Activated CD4-positive, CD25-positive, alpha-beta regulatory T cell treated with anti-CD3 and anti-CD28 coated beads, Interleukin-2, amount 50 U/mL, for 72 hours (primary cell): Measurements from ENCODE around the gene C3orf80.
"Not testable (repeated sequence)": the region's sequence is repeated elsewhere in the genome, so short reads cannot be mapped to it uniquely, and the experiment has no call there.

Experiments used
- DNase-seq: peaks from one replicate; pipeline ENCODE4 v3.0.0; 2021

The C3orf80 gene

DNA sequence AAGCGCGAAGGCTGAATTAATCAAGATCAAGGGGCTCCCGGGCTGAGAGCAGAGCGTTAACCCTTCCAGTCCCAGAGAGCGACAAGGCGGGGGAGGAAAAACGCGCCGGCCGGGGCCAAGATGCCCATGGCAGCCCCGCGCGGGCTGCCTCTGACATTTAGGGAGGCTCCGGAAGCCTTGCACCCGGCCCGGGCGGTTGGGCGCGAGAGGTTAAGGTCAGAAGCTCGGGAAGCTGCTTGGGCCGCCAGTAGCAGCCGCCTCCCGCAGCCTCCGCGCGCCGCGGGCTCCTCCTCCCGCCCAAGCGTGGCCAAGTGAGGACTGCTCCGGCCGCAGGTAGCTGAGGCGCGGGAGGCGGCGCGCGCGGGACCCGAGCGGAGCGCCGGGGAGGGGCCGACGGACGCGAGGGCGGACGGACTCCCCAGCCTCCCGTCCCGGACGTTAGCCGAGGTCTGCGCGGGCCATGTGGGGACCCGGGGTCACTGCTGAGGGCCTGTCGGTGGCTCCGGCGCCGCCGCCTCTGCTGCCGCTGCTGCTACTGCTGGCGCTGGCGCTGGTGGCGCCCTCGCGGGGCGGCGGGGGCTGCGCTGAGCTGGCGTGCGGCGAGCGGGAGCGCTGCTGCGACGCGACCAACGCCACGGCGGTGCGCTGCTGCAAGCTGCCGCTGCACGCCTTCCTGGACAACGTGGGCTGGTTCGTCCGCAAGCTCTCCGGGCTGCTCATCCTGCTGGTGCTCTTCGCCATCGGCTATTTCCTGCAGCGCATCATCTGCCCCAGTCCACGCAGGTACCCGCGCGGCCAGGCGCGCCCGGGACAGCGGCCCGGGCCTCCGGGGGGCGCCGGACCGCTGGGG, at the start of gene C3orf80:
C3orf80 (plus strand) TSS at position 247 of the 850 bp plus-strand sequence; CDS start at position 461, 214 bp downstream.
- peak; percentile 55 for DNase-seq

DNA sequence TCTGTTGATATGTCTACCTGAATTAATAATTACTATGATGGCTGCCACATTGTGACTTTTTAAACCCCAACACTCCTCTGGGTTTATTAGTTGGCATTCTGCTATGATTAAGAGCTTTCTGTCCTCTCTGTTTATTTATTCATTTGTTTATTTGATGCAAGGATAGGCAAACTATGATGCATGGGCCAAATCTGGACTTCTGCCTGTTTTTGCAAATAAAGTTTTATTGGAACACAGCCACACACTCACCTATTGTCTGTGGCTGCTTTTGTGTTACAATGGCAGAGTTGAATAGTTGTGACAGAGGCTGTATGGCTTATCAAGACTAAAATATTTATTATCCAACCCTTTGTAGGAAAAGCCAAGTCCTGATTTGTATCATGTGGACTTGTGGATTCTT, 48.3 kb upstream of the C3orf80 start:
- DNase-seq: no peak

DNA sequence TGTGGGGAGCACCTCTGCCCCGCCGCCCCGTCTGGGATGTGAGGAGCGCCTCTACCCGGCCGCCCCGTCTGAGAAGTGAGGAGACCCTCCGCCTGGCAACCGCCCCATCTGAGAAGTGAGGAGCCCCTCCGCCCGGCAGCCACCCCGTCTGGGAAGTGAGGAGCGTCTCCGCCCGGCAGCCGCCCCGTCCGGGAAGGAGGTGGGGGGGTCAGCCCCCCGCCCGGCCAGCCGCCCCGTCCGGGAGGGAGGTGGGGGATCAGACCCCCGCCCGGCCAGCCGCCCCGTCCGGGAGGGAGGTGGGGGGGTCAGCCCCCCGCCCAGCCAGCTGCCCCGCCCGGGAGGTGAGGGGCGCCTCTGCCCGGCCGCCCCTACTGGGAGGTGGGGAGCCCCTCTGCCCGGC, 46.6 kb upstream of the C3orf80 start:
- DNase-seq: not testable (repeated sequence)

DNA sequence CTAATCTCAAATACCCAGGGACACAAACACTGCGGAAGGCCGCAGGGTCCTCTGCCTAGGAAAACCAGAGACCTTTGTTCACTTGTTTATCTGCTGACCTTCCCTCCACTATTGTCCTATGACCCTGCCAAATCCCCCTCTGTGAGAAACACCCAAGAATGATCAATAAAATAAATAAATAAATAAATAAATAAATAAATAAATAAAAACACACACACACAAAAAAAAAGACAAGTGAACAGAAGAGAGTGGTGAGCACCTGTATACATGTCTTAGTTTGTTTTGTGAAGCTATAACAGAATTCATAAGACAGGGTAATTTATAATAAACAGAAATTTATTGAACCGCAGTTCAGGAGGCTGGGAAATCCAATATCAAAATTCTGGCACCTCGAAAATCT, 45.8 kb upstream of the C3orf80 start:
- DNase-seq: not testable (repeated sequence)

DNA sequence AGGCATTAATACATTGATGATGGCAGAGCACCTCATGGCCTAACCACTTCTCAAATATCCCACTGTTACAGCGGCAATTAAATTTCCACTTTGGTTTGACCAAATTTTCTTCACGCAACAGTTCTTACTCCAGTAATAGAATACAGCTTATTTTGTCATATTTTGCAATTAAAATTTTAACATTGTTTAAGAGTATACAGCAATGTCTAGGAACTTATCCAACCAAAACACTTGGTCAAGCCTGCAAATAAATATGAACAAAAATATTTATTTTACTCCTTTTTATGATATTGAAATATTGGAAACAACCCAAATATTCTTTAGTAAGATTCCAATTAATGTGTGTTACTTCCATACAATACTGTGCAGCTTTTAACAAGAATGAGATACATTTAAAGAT, 45.3 kb upstream of the C3orf80 start:
- DNase-seq: no peak

DNA sequence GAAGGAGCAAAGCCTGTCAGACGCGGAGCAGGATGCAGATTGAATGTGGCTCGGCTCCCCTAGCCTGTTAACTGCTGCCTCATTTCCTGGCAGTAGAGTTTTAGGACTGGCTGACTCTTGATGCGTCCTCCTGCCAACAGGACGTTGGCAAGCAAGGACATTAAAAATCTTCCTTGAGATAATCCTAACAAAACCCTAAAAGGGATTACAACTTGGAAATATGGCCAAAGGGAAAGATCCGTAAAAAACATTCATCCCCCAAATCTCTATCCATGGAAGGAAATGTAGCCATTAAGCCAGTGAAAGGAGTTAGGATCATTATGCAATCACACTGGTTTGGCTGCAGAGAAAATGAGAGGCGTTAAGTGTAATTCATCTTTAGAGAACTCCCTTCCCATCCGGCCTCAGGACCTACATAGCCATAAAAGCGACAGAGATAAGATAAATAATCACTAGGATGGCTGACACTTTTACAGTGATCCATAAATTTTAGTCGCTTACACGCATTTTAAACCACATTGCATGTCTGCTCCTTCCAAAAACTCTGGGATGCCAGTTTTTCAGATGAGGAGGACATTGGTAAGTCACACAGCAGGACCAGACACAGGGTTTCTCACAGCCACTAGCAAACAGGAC, 44.5 kb upstream of the C3orf80 start:
- no peak for DNase-seq

DNA sequence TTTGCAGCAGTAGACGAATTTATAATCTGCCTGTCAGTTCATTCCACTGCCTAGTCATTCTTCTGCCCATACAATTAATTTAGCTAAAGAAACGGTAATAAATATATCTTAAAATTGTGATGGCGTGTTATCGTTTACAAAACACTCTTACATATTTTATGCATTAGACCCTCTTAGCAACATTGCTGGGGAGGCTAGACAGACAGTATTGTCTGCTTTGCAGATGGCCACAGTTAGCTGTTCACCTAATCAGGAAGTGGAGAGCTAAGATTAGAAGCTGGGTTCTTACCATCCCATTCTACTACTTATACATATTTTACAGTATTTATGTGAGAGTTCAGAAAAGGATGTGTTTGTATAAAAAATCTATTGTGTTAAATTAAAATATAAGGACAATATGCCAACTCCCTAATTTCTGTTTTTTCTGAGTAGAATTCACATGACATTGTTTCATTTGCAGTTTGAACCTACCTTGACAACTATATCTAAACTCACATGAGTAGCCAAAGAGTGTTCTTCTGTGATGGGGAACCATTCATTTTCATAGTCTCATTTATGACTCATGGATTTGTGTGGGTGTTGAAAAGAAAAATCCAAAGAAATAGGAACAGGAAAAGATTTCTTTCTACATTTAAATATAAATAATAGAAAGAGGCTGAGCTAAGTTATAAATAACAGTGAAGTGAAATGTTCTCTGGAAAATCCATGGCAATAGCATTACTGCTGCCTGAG, 41.7 kb upstream of the C3orf80 start:
- no peak for DNase-seq

DNA sequence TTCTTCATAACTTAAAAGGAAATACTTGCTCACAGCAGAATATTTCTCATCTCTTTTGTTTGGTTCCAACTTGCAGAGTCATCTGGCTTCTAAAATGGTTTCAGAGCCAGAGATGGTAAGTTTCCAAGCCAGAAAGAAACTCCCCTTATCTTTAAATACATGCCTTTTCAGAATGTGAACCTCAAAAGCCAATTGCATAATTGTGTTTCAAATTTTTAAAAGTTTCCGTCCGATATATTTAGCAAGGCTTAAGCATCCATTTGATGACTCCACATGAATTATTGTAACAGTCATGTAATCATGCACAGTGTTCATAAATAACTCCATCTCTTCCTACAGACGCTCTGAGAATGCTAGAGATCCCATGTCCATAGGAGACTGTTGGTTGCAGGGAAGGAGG, 40.6 kb upstream of the C3orf80 start:
- no peak for DNase-seq

DNA sequence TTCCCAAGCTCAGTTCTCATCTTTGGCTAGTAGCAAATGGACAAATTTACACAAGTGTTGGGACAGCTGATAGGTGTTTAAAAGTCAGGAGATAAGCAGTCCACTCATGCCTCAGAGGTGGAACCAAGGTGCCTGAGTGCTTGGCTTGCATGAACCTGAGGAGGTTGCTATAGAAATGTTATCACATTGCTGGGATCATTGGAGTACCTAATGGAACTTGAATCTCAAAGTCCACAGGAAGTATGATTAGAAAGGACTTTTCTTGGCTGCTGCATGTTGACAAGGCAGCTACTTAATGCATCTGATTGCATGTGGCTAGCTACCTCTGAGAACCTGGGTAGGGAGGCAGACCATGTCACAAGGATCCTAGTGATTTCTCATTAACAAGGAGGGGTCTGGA, 39.5 kb upstream of the C3orf80 start:
- DNase-seq: no peak

DNA sequence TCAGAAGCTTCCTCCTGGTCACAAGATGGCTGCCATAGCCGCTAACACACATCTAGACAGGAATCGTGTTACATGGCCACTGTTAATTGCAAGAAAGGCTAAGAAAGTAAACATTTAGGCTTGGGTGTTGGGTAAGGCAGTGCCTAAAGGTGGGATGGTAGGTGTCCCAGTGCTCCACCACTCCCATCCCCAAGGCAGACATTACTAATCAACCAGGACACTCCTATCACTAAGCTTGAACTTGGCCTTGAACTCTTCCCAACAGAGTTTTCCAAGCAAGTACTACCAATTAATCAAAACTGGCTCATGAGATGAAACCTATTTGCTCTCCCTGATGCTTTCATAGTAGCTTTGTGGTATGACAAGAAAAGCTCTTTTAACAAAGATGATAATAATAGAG, 37.9 kb upstream of the C3orf80 start:
- DNase-seq: no peak

DNA sequence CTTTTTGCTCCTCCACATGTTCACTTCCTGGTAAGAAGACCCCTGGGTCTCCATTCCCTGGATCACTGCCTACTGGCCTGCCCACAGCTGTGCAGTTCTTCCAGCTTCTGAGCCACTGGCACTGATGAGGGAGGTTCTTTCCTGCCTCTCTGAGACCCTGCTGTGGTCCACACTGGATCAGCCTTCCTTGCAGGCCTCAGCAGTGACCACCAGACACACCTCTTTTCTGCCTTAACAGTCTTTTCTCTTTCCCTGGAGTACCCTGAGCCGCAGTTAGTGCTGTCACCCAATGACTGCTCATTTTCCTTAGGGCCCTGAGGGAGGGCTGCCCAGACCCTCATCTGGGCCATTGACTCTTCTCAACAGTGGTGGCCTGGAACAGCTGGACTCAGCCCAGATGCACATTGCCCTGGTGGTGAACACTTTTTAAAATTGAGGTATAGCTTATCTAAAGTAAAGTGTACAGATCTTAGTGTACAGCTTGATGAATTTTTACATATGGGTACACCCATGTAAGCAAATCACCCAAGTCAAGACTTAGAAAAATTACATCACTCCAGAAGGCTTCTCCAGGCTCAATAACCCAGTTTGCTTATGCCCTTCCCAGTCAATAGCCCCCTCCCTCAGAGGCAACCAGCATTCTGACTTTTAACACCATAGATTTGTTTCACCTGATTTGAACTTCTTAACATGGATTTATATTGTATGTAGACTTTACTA, 32.8 kb upstream of the C3orf80 start:
- no peak for DNase-seq

DNA sequence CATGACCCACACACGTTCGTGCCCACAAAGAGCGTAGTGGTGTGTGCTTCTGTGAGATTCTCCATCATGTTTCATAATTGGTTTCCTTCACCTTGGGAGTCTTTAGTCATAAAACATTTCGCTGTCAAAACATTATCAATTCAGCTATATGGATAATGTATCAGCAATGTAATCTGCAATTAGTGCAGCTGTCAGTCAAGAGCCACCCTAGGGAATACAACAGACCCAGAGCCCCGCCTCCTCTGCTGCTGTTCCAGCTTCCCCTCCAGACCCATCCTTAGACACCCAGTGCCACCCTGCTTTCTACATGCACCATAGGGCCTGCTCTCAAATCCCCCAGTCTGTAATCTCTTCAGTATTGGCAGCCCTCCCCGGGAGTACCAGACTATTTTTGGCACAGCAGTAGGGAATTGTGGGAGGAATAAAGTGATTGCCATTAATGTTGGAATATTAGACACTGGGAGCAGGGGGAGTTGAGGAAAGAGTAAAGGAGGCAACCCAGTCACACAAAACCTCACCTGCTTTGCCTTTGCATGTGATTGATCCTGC, 31.5 kb upstream of the C3orf80 start:
- no peak for DNase-seq

DNA sequence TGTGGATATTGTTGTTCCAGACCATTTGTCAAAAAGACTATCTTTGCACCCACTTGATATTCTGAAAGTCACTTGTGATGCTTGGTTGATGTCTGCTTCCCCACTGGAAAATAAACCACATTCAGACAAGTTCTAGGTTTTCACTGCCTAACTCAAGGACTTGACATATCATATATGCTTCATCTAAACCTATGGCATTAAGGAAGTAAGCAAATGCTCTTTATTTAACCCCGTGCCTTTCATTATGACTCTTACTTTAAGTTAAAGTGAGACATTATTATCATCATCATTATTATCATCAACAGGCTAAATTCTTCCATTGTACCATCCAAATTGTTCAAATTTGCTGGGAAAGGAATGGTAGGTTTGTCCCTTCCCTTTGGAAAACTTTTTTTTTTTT, 30.8 kb upstream of the C3orf80 start:
- no peak for DNase-seq

DNA sequence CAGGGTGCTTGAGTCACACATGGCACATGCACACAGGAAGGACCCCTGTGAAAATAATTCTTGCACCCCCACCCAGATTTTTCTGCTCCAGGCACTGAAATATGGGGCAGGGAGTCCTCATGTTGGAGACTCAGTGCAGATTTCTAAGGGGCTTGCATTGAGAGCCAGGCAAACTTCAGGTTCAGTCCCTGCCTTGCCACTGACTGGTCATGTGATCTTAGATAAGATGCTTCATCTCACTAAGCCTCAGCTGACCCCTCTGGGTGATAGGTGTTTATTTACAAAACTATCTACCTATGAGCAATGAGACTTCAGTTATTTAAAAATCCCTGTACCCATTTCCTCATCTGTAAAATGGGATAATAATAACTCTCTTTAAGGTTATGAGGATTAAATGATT, 30.1 kb upstream of the C3orf80 start:
- DNase-seq: no peak

DNA sequence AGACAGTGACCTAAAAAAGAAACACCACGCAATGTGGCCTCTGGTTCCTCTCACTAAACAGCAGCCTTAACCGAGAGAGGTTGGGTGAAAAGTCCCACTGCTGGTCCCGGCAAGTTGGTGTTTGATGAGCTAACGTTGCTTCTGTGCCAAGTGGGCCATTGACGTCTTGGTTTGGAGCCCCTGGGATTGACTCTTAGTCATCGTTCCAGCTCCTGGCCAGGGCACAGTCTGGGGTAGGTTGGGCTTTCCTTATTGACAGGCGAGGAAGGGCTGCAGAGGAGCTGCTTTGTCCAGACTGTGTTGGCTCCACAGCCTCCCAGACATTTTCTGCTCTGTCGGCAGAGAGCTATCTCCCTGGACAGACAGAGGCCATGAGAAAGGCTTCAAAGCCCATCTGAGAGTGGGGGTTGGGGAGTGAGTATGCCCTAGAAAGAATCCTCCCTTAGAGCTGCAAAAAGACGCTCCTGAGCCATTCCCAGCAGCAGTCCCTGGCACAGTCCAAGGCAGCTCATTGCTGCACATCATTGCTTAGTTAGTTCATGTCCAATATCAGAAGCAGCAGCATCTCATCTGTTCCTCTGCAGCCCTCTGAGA, 28.6 kb upstream of the C3orf80 start:
- no peak for DNase-seq

DNA sequence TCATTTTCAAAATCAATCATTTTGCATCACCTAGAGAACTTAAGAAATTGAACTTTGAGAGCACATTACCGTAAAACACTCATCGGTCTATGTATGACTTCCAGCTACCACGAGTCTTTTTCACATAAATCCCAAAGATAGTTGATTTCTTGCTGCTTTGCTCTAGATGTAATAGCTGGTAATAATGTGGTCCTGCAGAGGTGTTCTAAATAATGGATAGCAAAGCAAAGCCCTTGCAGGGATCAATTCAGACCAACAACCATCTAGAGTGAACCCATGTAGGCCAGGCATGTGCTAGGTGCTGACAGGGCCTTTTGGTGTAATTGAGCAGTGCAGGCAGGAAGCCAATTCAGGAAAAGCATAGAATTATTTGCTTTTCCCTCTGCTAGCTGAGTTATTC, 26.1 kb upstream of the C3orf80 start:
- no peak for DNase-seq

DNA sequence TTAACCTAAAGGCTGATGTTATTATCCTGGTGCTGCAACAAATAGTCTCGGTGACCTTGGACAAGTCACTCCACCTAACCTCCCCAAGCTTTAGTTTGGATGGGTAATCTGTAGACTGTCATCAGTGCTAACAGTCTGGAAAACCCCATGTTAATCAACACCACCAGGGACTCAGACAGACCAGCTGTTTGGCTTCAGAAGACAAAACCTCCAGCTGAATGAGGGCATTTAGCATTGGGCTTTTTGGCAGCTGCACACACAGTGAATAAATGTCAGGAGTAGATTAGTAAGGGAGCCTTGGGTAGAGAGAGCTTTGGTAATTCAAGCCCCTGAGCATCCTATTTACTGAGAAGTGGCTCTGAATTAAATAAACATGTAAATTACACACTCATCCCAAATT, 24.9 kb upstream of the C3orf80 start:
- no peak for DNase-seq

DNA sequence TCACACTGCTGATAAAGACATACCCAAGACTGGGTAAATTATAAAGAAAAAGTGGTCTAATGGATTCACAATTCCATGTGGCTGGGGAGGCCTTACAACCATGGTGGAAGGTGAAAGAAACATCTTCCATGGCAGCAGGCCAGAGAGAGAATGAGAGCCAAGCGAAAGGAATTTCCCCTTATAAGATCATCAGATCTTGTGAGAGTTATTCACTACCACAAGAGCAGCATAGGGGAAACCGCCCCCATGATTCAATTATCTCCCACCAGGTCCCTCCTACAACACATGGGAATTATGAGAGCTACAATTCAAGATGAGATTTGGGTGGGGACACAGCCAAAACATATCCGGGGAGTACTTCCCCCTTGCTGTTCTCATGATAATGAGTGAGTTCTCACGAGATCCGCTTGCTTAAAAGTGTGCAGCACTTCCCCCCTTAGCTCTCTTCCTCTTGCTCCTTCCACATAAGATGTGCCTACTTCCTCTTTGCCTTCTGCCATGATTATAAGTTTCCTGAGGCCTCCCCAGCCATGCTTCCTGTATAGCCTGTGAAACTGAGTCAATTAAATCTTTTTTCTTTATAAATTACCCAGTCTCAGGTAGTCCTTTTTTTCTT, 20.7 kb upstream of the C3orf80 start:
- not testable (repeated sequence) for DNase-seq

DNA sequence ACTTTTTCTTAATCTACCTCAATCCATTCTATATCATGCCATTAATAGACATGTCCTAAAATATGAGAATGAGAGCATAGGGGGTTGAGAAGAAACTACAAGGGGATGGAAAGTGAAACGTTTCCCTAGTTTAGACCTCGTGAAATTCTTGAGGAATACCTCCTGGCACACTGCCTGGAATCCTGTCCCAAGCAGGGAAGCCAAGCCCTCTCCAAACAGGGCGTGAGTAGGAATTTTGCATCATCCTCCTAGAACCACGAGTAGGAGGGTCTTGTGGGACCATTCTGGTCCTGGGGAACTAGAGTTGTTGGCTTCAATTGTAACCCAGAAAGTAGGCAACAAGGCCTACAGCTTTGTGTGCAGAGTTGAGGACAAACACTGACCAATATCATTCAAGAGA, 19.6 kb upstream of the C3orf80 start:
- DNase-seq: no peak

DNA sequence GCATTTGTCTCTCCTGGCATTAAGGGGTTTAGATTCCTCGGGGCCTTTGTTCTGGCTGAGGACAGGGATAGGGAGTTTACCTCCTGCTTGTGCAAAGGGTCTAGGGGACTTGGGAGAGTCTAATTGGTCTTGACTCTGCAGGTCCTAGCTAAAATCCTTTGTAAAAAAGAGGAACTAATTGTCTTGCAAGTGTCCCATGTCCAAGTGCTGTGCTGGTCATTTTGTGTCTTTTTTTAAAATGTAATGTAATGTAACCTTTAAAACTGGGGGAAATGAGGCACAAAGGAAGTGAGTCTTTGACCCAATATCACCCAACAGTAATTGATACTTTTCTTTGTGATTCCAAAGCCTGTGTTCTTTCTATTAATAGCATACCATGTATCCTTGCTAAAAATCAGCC, 14.9 kb upstream of the C3orf80 start:
- no peak for DNase-seq

DNA sequence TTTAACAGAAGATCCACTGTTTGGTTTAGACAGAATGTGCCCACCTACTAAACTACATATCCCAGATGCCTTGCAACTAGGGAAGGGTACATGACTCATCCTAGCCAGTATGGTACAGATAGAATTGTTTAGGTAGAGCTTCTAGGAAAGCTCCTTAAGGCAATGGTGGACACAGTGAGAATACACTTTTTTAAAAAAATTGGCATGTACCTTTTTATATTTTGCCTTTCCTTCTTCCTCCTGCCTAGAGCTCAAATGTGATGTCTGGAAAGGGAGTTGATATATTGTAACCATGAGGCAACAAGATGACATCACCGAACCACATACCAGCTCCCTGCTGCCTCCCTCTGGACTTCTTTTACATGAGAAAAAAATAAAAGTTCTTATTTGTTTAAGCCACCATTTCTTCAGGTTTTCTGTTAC, 14.4 kb upstream of the C3orf80 start:
- DNase-seq: no peak

DNA sequence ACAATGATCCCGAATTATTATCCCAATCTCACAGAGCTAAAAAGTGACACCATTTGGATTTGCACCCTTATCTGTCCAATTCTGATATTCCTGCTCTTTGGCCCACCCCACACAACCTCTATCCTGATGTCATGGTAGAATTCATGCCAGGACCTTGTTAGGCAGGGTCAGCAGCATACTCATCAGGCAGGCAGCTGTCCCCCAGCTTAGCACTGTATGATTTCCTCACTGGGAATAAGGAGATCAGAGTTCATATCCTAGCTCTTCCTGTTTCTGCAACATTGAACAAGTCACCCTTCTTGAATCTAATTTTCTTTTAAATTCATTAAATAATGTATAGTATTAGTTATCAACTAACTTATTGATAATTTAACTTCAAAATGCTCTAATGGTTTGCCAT, 12.0 kb upstream of the C3orf80 start:
- no peak for DNase-seq
